ENCODE data around the gene LRIF1. TPM values are rescaled to one million over a fixed set of nuclear protein-coding genes. Genes with fewer than 3 reads are reported as not detected.

The LRIF1 gene
- total RNA-seq, 4 donors from 2014 or later, result 0.20 to 10.1 (median 7.6) TPM

- DNase-seq, result no peak
- intact Hi-C loops (cut with DNase I; ENCODE audit: low total_unique reads) (no loop called here), in situ Hi-C loops (cut with MboI; ENCODE audit: low pct_ligation_motif_present in 1 of 4, low pct_unique_long_range_greater_than_20kb in 1 of 4, low sequenced_read_pairs in 3 of 4) (no loop called here)
- WGBS, 2 donors (ENCODE audit: low coverage in 1 of 2), result 92 to 93% methylated on average over 4 of the region's 4 CpGs
- Histone ChIP-seq H3K9me3 (peaks cover 4 to 18% of the 10 kb centered on the region in 2 donors), H3K27me3 (no peaks in the 10 kb centered on the region), H3K36me3 (peaks cover 0 to 17% (median 4%) of the 10 kb centered on the region in 4 donors), H3K27ac (no peak overlapping the region), H3K4me1 (no peaks in the 10 kb centered on the region), H3K4me3 (no peak overlapping the region)
- TF ChIP-seq EP300 (IDR thresholded peaks at IDR 0.05; ENCODE audit: low read depth) (no peak), POLR2A (IDR thresholded peaks at IDR 0.05) (no peak), POLR2AphosphoS5 (IDR thresholded peaks at IDR 0.05) (no peak), CTCF (IDR thresholded peaks at IDR 0.05) (no peak)
These were observed 7.1 kb downstream of the LRIF1 start for GRCh38 chr1:110956586-110956985.

- no peaks in the 10 kb centered on the region for H3K4me1 ChIP-seq
These were observed 10.7 kb downstream of the LRIF1 start for GRCh38 chr1:110953031-110953430.

GRCh38 chr1:110952031-110952430 is 11.7 kb downstream of the LRIF1 start:
- Histone ChIP-seq H3K9me3 (peaks cover 4 to 10% of the 10 kb centered on the region in 2 donors), H3K4me1 (no peaks in the 10 kb centered on the region), H3K27me3 (no peaks in the 10 kb centered on the region), H3K36me3 (peaks cover 0 to 46% (median 23%) of the 10 kb centered on the region in 4 donors), H3K27ac (no peak overlapping the region), H3K4me3 (no peak overlapping the region)
- no peak for DNase-seq
- 96 to 100% methylated on average over 1 to 2 of the region's 2 CpGs for WGBS, 2 donors (ENCODE audit: low coverage in 1 of 2)
- intact Hi-C loops (cut with DNase I; ENCODE audit: low total_unique reads) (no loop called here), in situ Hi-C loops (cut with MboI; ENCODE audit: low pct_ligation_motif_present in 1 of 4, low pct_unique_long_range_greater_than_20kb in 1 of 4, low sequenced_read_pairs in 3 of 4) (no loop called here)
- no peak for TF ChIP-seq POLR2A (IDR thresholded peaks at IDR 0.05)
- no peak for TF ChIP-seq POLR2AphosphoS5 (IDR thresholded peaks at IDR 0.05)
- no peak for TF ChIP-seq EP300 (IDR thresholded peaks at IDR 0.05; ENCODE audit: low read depth)
- TF ChIP-seq CTCF (IDR thresholded peaks at IDR 0.05), result no peak

More at GRCh38 chr1:110953031-110953430, 10.7 kb downstream of the LRIF1 start:
- DNase-seq, result no peak
- peaks cover 4 to 13% of the 10 kb centered on the region in 2 donors for H3K9me3 ChIP-seq
- TF ChIP-seq POLR2A (IDR thresholded peaks at IDR 0.05), result no peak
- no peak for TF ChIP-seq EP300 (IDR thresholded peaks at IDR 0.05; ENCODE audit: low read depth)
- TF ChIP-seq CTCF (IDR thresholded peaks at IDR 0.05), result no peak
- no peak for TF ChIP-seq POLR2AphosphoS5 (IDR thresholded peaks at IDR 0.05)
- H3K36me3 ChIP-seq, result peaks cover 0 to 42% (median 18%) of the 10 kb centered on the region in 4 donors
- in situ Hi-C loops (cut with MboI; ENCODE audit: low pct_ligation_motif_present in 1 of 4, low pct_unique_long_range_greater_than_20kb in 1 of 4, low sequenced_read_pairs in 3 of 4) (no loop called here), intact Hi-C loops (cut with DNase I; ENCODE audit: low total_unique reads) (no loop called here)
- H3K4me3 ChIP-seq, result no peak overlapping the region
- no peak overlapping the region for H3K27ac ChIP-seq
- H3K27me3 ChIP-seq, result no peaks in the 10 kb centered on the region

GRCh38 chr1:110951161-110951560 is 12.6 kb downstream of the LRIF1 start:
- DNase-seq, result no peak
- TF ChIP-seq CTCF (IDR thresholded peaks at IDR 0.05), result no peak
- no peak for TF ChIP-seq POLR2A (IDR thresholded peaks at IDR 0.05)
- TF ChIP-seq EP300 (IDR thresholded peaks at IDR 0.05; ENCODE audit: low read depth), result no peak
- no peak for TF ChIP-seq POLR2AphosphoS5 (IDR thresholded peaks at IDR 0.05)
- Histone ChIP-seq H3K9me3 (peaks cover 6 to 10% of the 10 kb centered on the region in 2 donors), H3K27me3 (no peaks in the 10 kb centered on the region), H3K4me3 (no peak overlapping the region), H3K4me1 (no peaks in the 10 kb centered on the region), H3K36me3 (peaks cover 0 to 47% (median 23%) of the 10 kb centered on the region in 4 donors), H3K27ac (no peak overlapping the region)
- in situ Hi-C loops (cut with MboI; ENCODE audit: low pct_ligation_motif_present in 1 of 4, low pct_unique_long_range_greater_than_20kb in 1 of 4, low sequenced_read_pairs in 3 of 4), result no loop called here
- intact Hi-C loops (cut with DNase I; ENCODE audit: low total_unique reads), result no loop called here
- WGBS, 2 donors (ENCODE audit: low coverage in 1 of 2), result 78 to 100% methylated on average over 1 of the region's 1 CpG

Data from transverse colon (tissue), 4 donors.